Measurements from ENCODE around the gene SRMS. TPM values are rescaled to one million over a fixed set of nuclear protein-coding genes. Genes with fewer than 3 reads are reported as not detected.

SRMS gene
- total RNA-seq, 2 donors from 2014 or later = not detected

- Histone ChIP-seq H3K36me3 (no peaks in the 10 kb centered on the region), H3K4me1 (ENCODE audit: control insufficient read depth in 1 of 2, low read depth in 2 of 2) (peaks cover 0 to 5% of the 10 kb centered on the region in 2 donors), H3K27me3 (replicated peaks; ENCODE audit: insufficient read depth) (no peaks in the 10 kb centered on the region), H3K27ac (no peak overlapping the region), H3K4me3 (peak overlapping the region; percentile 65), H3K9me3 (no peaks in the 10 kb centered on the region)
- peak; percentile 94 for TF ChIP-seq CTCF (IDR thresholded peaks at IDR 0.05)
- peak; percentile 27 for ATAC-seq (ENCODE audit: insufficient number of reproducible peaks, low FRiP score, low read depth)
- DNase-seq (ENCODE audit: low spot score) = no peak
These were observed 9.9 kb downstream of the SRMS start for GRCh38 chr20:63537525-63538203.

GRCh38 chr20:63536997-63537524 is 10.5 kb downstream of the SRMS start, which contains the start of gene PTK6:
TSS of gene PTK6 (minus strand) at chr20:63537376. CDS start at chr20:63537314, 62 bp downstream.
- DNase-seq (ENCODE audit: low spot score) (no peak), ATAC-seq (ENCODE audit: insufficient number of reproducible peaks, low FRiP score, low read depth) (no peak)
- Histone ChIP-seq H3K27me3 (replicated peaks; ENCODE audit: insufficient read depth) (no peaks in the 10 kb centered on the region), H3K36me3 (no peaks in the 10 kb centered on the region), H3K4me1 (ENCODE audit: control insufficient read depth in 1 of 2, low read depth in 2 of 2) (peaks cover 0 to 5% of the 10 kb centered on the region in 2 donors), H3K4me3 (peak within 1 kb of the TSS; percentile 65), H3K9me3 (no peaks in the 10 kb centered on the region), H3K27ac (no peak within 1 kb of the TSS)
- no peak for TF ChIP-seq CTCF (IDR thresholded peaks at IDR 0.05)

- no peak overlapping the region for H3K27ac ChIP-seq
- H3K9me3 ChIP-seq = no peaks in the 10 kb centered on the region
- H3K4me3 ChIP-seq = no peak overlapping the region
- no peak for DNase-seq (ENCODE audit: low spot score)
- no peak for ATAC-seq (ENCODE audit: insufficient number of reproducible peaks, low FRiP score, low read depth)
- peaks cover 0 to 5% of the 10 kb centered on the region in 2 donors for H3K4me1 ChIP-seq (ENCODE audit: control insufficient read depth in 1 of 2, low read depth in 2 of 2)
- H3K36me3 ChIP-seq = no peaks in the 10 kb centered on the region
- H3K27me3 ChIP-seq (replicated peaks; ENCODE audit: insufficient read depth) = no peaks in the 10 kb centered on the region
- no peak for TF ChIP-seq CTCF (IDR thresholded peaks at IDR 0.05)
These were observed 11.1 kb downstream of the SRMS start for GRCh38 chr20:63536241-63536977.

GRCh38 chr20:63534831-63535651 is 12.5 kb downstream of the SRMS start:
- H3K4me3 ChIP-seq = no peak overlapping the region
- DNase-seq (ENCODE audit: low spot score) = no peak
- no peaks in the 10 kb centered on the region for H3K9me3 ChIP-seq
- no peaks in the 10 kb centered on the region for H3K36me3 ChIP-seq
- no peak for TF ChIP-seq CTCF (IDR thresholded peaks at IDR 0.05)
- peaks cover 0 to 5% of the 10 kb centered on the region in 2 donors for H3K4me1 ChIP-seq (ENCODE audit: control insufficient read depth in 1 of 2, low read depth in 2 of 2)
- no peak for ATAC-seq (ENCODE audit: insufficient number of reproducible peaks, low FRiP score, low read depth)
- H3K27me3 ChIP-seq (replicated peaks; ENCODE audit: insufficient read depth) = no peaks in the 10 kb centered on the region
- peak overlapping the region in 1 of 2 donors; percentile 12 for H3K27ac ChIP-seq

All from thoracic aorta (tissue), 2 donors.